NCI-H1105 (cell line): Measurements from ENCODE around the gene SH3TC1.
A peak's percentile ranks its signal among the peaks of the same experiment; 100 is the strongest.

ENCODE experiments used
- DNase-seq: peaks from one replicate; lab custom pipeline; 2025; lab: John Stamatoyannopoulos, UW

The SH3TC1 gene

GRCh38 chr4:8229331-8229975 is 30.4 kb downstream of the SH3TC1 start:
- DNase-seq, result no peak

- DNase-seq, result no peak
Observed at GRCh38 chr4:8230033-8230432, 30.9 kb downstream of the SH3TC1 start.

- DNase-seq, result no peak
Observed at GRCh38 chr4:8230891-8231290, 31.8 kb downstream of the SH3TC1 start.

- no peak for DNase-seq
Observed at GRCh38 chr4:8231551-8232049, 32.5 kb downstream of the SH3TC1 start.

DNA sequence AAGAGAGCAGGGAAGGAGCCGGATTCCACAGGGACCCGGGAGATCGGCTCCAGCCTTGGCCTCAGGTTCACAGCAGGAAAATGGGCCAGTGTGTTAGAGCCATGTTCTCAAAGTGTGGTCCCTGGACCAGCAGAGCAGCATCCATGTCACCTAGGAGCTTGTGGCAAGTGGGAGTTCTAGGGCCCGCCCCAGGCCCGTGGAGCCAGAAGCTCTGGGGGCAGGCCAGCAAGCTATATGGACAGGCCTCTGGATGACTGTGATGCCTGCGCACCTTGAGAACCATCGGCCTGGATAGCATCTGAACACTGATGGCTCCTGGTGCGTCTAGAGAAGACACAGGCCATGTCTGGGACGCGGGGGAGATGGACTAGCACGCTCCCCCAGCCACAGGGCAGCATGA is 33.7 kb downstream of the SH3TC1 start:
- DNase-seq, result no peak

GRCh38 chr4:8233672-8234484 is 34.8 kb downstream of the SH3TC1 start:
- no peak for DNase-seq

GRCh38 chr4:8234715-8235114 is 35.6 kb downstream of the SH3TC1 start:
- DNase-seq, result no peak

GRCh38 chr4:8235224-8235623 is 36.1 kb downstream of the SH3TC1 start:
- peak; percentile 79 for DNase-seq

- DNase-seq, result no peak
Observed at GRCh38 chr4:8235686-8236085, 36.6 kb downstream of the SH3TC1 start.

DNA sequence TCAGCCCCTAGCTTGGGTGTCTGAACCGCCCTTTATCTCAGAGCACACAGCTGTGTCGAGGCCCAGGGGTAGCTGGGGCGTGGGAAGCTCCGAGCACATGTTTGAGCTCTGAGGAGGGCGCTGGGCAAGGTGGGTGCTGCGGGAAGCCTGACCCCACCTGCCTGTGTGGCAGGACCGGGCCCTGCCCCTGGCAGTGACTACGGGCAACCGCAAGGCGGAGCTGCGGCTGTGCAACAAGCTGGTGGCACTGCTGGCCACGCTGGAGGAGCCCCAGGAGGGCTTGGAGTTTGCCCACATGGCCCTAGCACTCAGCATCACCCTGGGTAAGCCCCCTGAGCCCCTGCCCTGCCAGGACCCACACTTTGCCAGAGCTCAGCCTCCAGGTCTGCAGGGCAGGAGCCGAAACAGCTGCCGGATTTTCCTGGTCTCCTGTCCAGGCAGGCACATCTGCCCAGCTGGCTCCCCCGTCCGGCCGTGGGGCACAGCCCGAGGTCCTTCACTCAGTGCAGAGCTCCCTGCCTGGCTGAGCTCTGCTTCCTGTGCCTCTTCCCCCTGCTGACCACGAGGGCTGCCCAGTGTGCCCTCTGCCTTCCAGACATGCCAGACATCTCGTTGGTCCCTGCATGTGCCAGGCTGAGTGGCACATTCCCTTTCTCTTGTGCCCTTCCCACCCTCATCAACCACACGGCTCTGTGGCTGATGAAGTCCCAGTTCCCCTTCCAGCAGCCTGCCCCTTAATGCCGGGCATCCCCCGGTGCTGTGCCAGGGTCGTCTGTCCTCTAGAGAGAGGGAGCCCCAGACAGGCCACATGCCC is 37.2 kb downstream of the SH3TC1 start:
- no peak for DNase-seq

DNA sequence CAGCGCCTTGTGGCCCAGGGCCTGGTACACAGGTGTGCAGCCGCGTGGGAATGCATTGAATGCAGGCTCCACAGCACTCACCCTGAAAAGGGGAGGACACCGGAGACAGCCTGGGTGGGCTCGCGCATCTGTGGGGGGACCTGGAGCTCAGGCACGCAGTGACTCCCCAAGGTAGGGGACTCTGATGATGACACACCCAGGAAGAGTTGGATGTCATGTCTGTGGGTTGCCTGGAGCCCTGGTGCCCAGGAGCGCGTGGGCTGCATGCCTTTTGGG is 37.8 kb downstream of the SH3TC1 start:
- no peak for DNase-seq

- no peak for DNase-seq
Observed at GRCh38 chr4:8237256-8237989, 38.3 kb downstream of the SH3TC1 start.

GRCh38 chr4:8238036-8238511 is 39.0 kb downstream of the SH3TC1 start:
- no peak for DNase-seq

GRCh38 chr4:8238515-8239053 is 39.5 kb downstream of the SH3TC1 start:
- DNase-seq, result no peak

- DNase-seq, result no peak
Observed at GRCh38 chr4:8239226-8239625, 40.1 kb downstream of the SH3TC1 start.

DNA sequence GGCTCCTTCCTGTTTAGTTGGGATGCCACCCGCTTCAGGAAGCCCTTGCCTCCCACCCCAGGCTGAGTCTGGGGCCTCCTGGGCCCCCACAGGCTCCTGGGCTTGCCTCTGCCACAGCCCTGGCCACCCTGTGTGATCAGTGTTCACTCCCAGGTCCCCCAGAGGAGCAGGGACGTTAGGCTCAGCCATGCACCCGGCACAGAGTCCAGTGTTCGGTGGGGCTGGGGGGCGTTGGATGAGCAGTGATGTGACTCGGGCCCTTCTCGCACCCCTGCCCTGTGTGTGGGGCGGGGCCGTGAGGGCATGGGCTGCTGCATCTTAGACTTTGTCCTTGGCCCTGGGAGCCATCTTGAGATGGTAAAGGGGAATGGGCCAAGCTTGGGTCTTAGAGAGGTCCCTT is 40.6 kb downstream of the SH3TC1 start:
- no peak for DNase-seq

DNA sequence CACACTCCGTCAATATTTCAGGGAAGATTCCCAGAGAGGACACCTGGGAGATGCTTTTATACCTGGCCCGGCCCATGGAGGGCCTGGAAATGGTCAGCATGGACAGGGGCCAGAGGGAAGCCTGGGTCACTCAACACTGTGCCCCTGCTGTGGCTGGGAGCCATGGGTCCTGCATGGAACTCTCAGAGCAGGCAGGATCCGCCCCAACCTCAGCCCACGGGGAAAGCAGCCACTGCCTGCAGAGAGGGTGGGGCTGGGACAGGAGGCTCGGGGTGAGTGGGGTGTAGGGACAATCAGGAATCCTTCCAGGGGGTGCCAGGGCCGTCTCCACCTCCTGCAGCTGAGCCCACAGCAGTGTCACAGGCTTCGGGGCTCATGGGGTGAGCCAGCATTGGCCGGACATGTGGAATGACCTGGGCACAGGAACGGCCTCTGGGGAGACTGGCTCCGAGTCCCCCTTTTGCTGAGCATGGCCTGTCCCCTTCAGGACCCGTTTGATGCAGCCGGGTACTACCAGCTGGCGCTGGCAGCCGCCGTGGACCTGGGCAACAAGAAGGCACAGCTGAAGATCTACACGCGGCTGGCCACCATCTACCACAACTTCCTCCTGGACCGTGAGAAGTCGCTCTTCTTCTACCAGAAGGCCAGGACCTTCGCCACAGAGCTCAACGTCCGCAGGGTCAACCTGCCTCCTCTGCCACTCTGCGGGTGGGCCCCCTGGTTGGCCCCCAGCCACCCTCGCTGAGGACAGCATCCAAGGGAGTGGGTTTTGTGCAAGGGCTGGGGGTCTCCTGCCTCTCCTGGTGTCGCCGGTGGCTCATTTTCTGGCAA is 41.3 kb downstream of the SH3TC1 start:
- DNase-seq, result no peak

DNA sequence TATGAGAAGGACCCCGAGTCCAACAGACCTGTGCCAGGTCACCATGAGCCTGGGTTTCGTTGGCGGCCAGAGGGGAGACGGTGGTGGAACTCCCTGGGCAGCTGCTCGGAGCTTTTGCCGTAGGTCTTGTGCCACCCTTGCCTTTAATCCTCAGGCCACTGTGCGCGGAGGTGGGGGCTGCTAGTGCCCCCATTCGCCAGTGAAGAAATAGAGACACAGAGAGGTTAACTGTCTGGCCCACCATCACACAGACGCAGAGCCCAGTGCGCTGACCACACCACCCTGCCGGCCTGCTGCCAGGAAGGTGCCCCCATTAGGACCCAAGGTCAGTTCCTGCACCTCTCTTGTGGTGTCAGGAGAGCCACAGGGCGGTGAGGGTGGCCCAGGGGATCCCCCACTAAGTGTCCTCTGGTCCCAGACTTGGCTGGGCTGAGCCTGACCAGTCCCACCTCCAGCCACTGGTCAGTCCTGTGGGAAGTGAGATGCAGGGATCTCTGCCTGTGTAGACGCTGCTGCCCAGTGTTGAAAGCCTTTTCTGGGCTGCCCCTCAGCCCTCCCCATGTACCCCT is 42.2 kb downstream of the SH3TC1 start:
- no peak for DNase-seq

GRCh38 chr4:8241895-8242696 is 43.0 kb downstream of the SH3TC1 start:
- DNase-seq, result peak; percentile 47
